ENCODE measurements around the gene PLCB4.

PLCB4 gene

GRCh38 chr20:9223296-9223695 lies 154.4 kb downstream of the PLCB4 start:
- DNase-seq (ENCODE audit: low read depth in 2 of 2) = no peak

DNA sequence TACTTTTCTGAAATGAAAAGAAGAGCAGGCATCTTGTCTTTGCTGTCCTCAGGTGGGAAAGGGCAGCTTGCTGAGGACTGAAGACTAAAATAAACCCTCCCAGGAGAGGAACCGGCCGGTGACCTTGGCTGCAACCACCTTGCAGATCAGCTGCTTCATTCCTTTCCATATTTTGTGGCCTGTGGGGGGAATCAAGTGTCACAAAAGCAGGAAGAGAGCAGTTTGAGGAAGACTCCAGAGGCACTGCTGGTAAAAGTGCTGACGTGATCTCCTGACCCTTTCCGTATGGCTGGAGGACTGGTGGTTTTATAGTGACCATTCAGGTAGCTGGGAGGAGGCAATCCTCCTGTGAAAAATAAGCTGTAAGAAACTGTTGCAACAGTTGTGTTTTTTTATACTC lies 157.0 kb downstream of the PLCB4 start:
- no peak for DNase-seq (ENCODE audit: low read depth in 2 of 2)

- no peak for DNase-seq (ENCODE audit: low read depth in 2 of 2)
Measured at GRCh38 chr20:9227896-9228615, 159.2 kb downstream of the PLCB4 start.

GRCh38 chr20:9228774-9229450 lies 160.0 kb downstream of the PLCB4 start:
- no peak for DNase-seq (ENCODE audit: low read depth in 2 of 2)

DNA sequence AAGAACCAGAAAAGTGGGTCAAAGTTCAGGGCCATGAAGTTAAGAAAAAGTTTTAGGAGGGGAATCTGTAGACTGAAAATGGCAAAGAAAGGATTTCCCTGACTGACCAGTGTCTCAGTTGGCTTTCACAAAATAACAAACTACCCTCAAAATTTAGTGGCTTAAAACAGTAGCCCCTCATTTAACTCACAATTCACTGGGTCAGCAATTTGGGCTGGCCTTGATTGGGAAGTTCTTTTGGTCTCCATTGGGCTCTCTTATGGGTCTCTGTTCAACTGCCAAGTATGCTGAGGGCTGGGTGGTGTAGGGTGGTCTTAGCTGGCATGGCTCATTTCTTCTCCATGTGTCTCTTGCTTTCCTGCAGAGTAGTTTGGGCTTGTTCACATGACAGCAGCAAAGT lies 161.5 kb downstream of the PLCB4 start:
- DNase-seq (ENCODE audit: low read depth in 2 of 2) = no peak

DNA sequence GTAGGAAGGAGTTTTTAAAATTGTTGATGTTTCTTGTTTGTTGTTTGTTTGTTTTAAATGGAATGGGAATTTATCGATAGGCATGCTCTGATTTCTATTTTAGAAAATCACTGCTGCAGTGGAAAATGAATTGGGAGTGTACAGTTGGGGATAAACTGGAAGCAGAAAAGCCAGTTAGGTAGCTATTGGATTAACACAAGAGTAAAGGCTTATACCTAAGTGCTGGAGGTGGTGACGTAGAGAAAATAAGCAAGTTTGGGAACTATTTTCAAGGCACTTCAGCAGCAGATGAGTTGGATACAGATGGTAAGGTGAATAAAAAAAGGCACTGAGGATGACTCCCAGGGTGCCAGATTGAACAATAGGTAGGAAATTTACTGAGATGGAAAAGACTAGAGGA lies 164.9 kb downstream of the PLCB4 start:
- no peak for DNase-seq (ENCODE audit: low read depth in 2 of 2)

GRCh38 chr20:9235518-9235917 lies 166.6 kb downstream of the PLCB4 start:
- no peak for DNase-seq (ENCODE audit: low read depth in 2 of 2)

DNA sequence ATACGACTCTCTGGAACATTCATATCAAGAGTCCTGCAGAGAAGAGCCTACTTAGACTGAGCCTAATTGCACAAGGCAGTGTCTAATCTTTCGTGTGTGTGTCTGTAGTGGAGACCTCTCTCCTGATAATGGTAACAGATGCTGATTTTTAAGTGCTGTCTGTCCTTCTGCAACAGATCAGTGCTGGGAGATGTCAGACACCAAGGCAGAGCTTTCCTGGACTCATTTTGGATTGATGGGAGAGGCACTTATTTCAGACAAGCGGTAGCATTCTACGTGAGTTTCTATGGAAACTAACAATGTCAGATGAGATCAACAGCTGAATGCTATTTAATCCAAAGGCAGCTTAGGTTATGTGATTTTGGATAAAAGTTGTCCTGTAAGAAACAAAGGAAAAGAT lies 167.6 kb downstream of the PLCB4 start:
- no peak for DNase-seq (ENCODE audit: low read depth in 2 of 2)

DNA sequence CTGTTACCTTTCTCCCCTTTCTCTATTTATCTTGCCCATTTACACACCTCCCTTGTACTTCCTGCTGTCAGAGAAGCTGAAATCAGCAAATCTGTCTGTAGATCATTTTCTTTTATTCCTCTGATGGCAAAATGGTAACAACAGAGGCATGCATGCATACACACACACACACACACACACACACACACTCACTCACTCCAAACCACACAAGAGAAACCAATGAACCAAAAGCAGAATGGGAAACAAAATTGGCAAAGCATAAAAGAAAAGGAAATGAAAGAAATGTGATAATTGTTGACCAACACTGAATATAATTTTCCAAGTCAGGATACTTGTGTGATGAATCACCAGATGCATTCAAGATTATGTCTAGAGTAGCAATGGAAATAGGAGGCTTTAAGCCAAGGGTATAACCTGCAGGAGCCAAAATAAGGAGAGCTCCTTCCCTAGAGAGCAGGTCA lies 172.4 kb downstream of the PLCB4 start:
- no peak for DNase-seq (ENCODE audit: low read depth in 2 of 2)

GRCh38 chr20:9241721-9242427 lies 173.0 kb downstream of the PLCB4 start:
- DNase-seq (ENCODE audit: low read depth in 2 of 2) = no peak

DNA sequence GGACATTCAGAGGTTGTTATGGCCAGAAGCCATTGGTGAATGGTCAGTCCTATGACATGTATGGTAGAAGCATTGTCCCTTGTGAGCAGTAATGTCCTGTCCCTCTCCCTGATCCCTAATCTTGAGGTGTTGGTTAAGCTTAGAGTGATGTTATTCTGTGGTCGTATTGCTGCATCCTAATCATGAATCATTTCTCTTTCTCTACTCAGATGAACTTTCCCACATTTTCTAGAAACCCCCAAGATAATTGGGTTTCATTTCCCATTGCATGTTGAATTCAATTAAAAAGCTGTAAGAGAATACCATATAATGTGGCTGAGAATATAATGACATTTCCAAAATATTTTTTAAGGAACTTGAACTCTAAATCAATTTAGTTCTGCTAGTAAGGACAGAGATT lies 175.1 kb downstream of the PLCB4 start:
- no peak for DNase-seq (ENCODE audit: low read depth in 2 of 2)

DNA sequence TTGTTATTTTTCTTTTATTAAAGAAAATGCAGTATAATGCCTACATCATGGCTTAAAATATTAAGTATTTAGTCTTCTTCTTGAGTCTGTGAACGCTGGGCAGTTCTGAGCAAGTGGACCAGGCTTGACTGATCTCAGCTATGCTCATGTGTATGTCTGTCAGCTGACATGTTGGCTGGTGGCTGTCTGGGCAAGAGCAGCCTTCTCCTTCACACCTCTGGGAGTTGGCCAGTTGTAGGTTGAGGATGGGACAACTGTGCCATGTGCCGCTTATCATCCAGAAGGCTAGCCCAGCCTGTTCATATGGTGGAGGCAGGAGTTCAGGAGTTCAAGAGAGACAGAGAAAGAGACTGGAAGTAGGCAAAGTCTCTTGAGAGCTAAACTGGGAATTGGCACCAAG lies 175.9 kb downstream of the PLCB4 start:
- no peak for DNase-seq (ENCODE audit: low read depth in 2 of 2)

- no peak for DNase-seq (ENCODE audit: low read depth in 2 of 2)
Measured at GRCh38 chr20:9246731-9247130, 177.8 kb downstream of the PLCB4 start.

- DNase-seq (ENCODE audit: low read depth in 2 of 2) = no peak
Measured at GRCh38 chr20:9250511-9250910, 181.6 kb downstream of the PLCB4 start.

GRCh38 chr20:9253006-9253539 lies 184.2 kb downstream of the PLCB4 start:
- DNase-seq (ENCODE audit: low read depth in 2 of 2) = no peak

- DNase-seq (ENCODE audit: low read depth in 2 of 2) = no peak
Measured at GRCh38 chr20:9255171-9255570, 186.3 kb downstream of the PLCB4 start.

- no peak for DNase-seq (ENCODE audit: low read depth in 2 of 2)
Measured at GRCh38 chr20:9256393-9256792, 187.5 kb downstream of the PLCB4 start.

DNA sequence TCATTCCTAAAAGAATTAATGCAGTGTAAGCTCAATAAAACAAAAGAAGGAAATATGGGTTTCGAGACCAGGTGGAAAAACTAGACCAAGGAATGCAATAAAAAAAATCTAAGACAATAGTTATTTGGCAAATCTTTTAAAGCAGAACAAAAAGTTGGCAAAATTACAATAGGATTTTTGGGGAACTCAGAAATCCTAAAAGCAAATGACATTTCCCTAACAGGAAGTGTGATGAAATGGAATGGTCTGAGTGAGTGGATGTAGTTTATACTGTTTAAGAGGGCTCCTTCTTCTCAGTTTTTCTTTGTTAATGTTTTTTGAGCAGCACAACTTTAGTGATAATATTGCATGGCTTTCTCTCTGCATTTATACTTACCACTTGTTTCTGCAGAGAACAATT lies 190.0 kb downstream of the PLCB4 start:
- DNase-seq (ENCODE audit: low read depth in 2 of 2) = no peak

DNA sequence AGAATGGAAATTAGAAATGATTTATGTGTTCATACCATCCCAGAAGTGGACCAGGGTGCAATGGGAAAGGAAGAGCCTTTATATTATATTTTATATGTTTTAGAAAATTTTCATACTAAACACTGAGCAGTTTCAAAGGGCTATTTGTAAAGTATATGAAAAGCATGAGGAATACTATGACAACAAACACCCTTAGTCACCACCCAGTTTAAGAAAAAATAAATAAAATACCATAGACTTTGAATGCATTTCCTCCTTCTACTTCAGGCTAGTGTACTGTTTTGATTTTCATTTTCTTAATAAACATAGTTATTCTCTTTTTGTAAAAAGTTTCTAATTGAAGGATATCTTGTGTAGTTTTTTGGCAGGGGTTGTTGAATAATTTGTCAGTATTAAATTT lies 191.1 kb downstream of the PLCB4 start:
- no peak for DNase-seq (ENCODE audit: low read depth in 2 of 2)

GRCh38 chr20:9261781-9262180 lies 192.9 kb downstream of the PLCB4 start:
- DNase-seq (ENCODE audit: low read depth in 2 of 2) = no peak

GRCh38 chr20:9262653-9263194 lies 193.8 kb downstream of the PLCB4 start:
- no peak for DNase-seq (ENCODE audit: low read depth in 2 of 2)

DNA sequence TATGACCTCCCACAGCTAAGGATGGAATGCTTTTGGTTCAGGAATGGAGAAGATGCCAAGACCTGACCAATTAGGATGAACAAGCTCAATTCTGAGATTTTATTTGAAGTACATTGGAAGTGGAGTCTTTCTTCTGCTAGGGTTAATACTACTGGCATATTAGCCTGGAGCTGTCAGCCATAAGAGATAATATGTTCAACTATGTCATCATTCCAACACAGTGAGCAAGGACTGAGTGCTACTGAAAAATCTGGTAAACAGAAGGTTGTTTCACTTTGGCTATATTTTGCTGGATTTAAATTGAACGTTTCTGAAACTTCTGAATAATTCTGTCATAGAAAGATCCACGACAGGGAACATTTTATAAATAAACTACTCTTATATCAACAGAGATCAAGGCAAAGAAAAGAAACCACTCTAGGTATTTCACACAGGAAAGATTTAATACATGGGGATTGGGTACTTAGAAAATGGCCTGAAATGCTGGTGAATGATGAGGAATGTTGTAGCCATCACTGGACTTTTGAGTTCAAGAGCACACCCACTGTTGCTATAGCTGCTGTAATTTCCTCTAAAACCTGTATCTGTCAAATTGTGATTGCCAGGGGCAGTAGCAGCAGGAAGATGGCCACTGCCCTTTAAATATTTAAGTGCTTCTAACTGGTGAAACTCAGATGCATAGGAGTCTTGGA lies 200.5 kb downstream of the PLCB4 start:
- no peak for DNase-seq (ENCODE audit: low read depth in 2 of 2)

Data from stimulated activated CD8-positive, alpha-beta memory T cell treated with anti-CD3 and anti-CD28 coated beads, Interleukin-2, amount 100 ng/mL, for 48 hours (primary cell).